Measurements from ENCODE around the gene HMOX1.

GRCh38 chr22:35367331-35367886 is 13.5 kb upstream of the HMOX1 start:
- no peak for TF ChIP-seq CTCF (IDR thresholded peaks at IDR 0.05)
- TF ChIP-seq POLR2A (IDR thresholded peaks at IDR 0.05): no peak
- TF ChIP-seq POLR2AphosphoS5 (IDR thresholded peaks at IDR 0.05; ENCODE audit: insufficient read depth in 1 of 2, low read depth in 1 of 2): no peak

Data from vagina (tissue), 2 donors.